HepG2 (cell line): Measurements from ENCODE around the gene B3GNT8. TPM values are rescaled to one million over a fixed set of nuclear protein-coding genes. Genes with fewer than 3 reads are reported as not detected.
A peak's percentile ranks its signal among the peaks of the same experiment; 100 is the strongest.

Source experiments
- ARNTL ChIP-seq: sonication (generic); formaldehyde crosslinking; IDR thresholded peaks from 2 replicates; pipeline ENCODE4 v1.4.0; 2020; ENCODE audit warnings: mild to moderate bottlenecking, missing genetic modification reagents
- CEBPG ChIP-seq: IDR thresholded peaks from 2 replicates; pipeline ENCODE4 v1.6.1; 2016
- CHCHD3 ChIP-seq: sonication (generic); formaldehyde crosslinking; IDR thresholded peaks from 2 replicates; pipeline ENCODE4 v1.8.0; 2022; ENCODE audit warnings: mild to moderate bottlenecking, missing genetic modification reagents, moderate library complexity
- KLF16 ChIP-seq, 2 experiments: sonication (generic) in 1 of 2; formaldehyde crosslinking in 1 of 2; IDR thresholded peaks; 2 replicates each; pipeline versions ENCODE4 v1.6.1 to v1.8.0; 2016 to 2023; ENCODE audit warnings: missing genetic modification reagents in 2 of 2, missing compliant biosample characterization in 1 of 2
- PAWR ChIP-seq: sonication (generic); formaldehyde crosslinking; IDR thresholded peaks from 2 replicates; pipeline ENCODE4 v1.4.0; 2020; ENCODE audit warnings: missing genetic modification reagents, mild to moderate bottlenecking, borderline replicate concordance
- PITX1 ChIP-seq: sonication (generic); formaldehyde crosslinking; IDR thresholded peaks from 2 replicates; pipeline ENCODE4 v1.5.1; 2020; ENCODE audit warnings: mild to moderate bottlenecking, missing genetic modification reagents
- SIN3A ChIP-seq: IDR thresholded peaks from 2 replicates; pipeline ENCODE4 v1.6.1; 2011; ENCODE audit warnings: low read depth, mild to moderate bottlenecking, control low read depth, low read length, borderline replicate concordance
- SRSF1 ChIP-seq: fragments of 200-400 bp; formaldehyde crosslinking; optimal IDR thresholded peaks from 2 replicates; pipeline ENCODE3; 2017; ENCODE audit warnings: mild to moderate bottlenecking, low read depth, low read length, moderate library complexity
- TFDP2 ChIP-seq: sonication (generic); formaldehyde crosslinking; IDR thresholded peaks from 2 replicates; pipeline ENCODE4 v1.4.0; 2020; ENCODE audit warnings: missing genetic modification reagents
- USF2 ChIP-seq, 2 experiments: sonication (generic) in 1 of 2; formaldehyde crosslinking in 1 of 2; IDR thresholded peaks; 2 replicates each; pipeline versions ENCODE4 v1.5.1 to v1.6.1; 2011 to 2020; ENCODE audit warnings: borderline replicate concordance in 1 of 2, low read depth in 1 of 2, low read length in 1 of 2, mild to moderate bottlenecking in 1 of 2, missing genetic modification reagents in 1 of 2, moderate library complexity in 1 of 2
- XRCC5 ChIP-seq: fragments of 200-400 bp; formaldehyde crosslinking; optimal IDR thresholded peaks from 2 replicates; pipeline ENCODE3; 2017; ENCODE audit warnings: mild to moderate bottlenecking, low read length
- ZBED4 ChIP-seq: sonication (generic); formaldehyde crosslinking; IDR thresholded peaks from 2 replicates; pipeline ENCODE4 v1.4.0; 2020; ENCODE audit warnings: missing genetic modification reagents, borderline replicate concordance
- ZBTB1 ChIP-seq: sonication (generic); formaldehyde crosslinking; IDR thresholded peaks from 2 replicates; pipeline ENCODE4 v1.4.0; 2020; ENCODE audit warnings: missing genetic modification reagents, borderline replicate concordance
- ZNF251 ChIP-seq: sonication (generic); formaldehyde crosslinking; IDR thresholded peaks from 2 replicates; pipeline ENCODE4 v1.9.0; 2021; ENCODE audit warnings: mild to moderate bottlenecking, missing genetic modification reagents
- ZNF614 ChIP-seq: IDR thresholded peaks from 2 replicates; pipeline ENCODE4 v1.6.1; 2018; ENCODE audit warnings: missing biosample characterization, missing genetic modification reagents, inconsistent platforms, borderline replicate concordance
- ZNF670 ChIP-seq: sonication (generic); formaldehyde crosslinking; IDR thresholded peaks from 2 replicates; pipeline ENCODE4 v1.8.0; 2022; ENCODE audit warnings: mild to moderate bottlenecking, missing genetic modification reagents, borderline replicate concordance
- ZSCAN30 ChIP-seq: sonication (generic); formaldehyde crosslinking; IDR thresholded peaks from 2 replicates; pipeline ENCODE4 v1.5.0; 2020; ENCODE audit warnings: mild to moderate bottlenecking, missing genetic modification reagents
- polyA plus RNA-seq, 8 experiments: library from polyadenylated mRNA; depleted of rRNA in 3 of 8; stranded (reverse) in 7 of 8; unstranded in 1 of 8; fragments of >200 nt; fragmentation: Illumina TruSeq in 4 of 8; extraction: Trizol in 4 of 8; gene quantifications; 2 replicates each; pipeline versions ENCODE4 v1.2.1 to v1.2.3, GENCODE V29; 2011 to 2016; ENCODE audit warnings: low read depth in 4 of 8, missing spikeins in 1 of 8, mixed read lengths in 1 of 8; ENCODE audit not compliant: insufficient read depth in 1 of 8
- total RNA-seq, 5 experiments: library from RNA; depleted of rRNA; stranded (reverse); fragments of >200 nt; fragmentation: Illumina TruSeq; extraction: Trizol; gene quantifications; 2 replicates each; pipeline ENCODE4 v1.2.3, GENCODE V29; 2016; ENCODE audit warnings: low read depth in 1 of 5

B3GNT8 gene
- total and polyA plus RNA-seq, 2 of the 13 experiments (the other 11 are each of a cell fraction or from before 2014, with no cell fraction given): 0.26 to 1.9 TPM

GRCh38 chr19:41409288-41409687, 17.9 kb downstream of the B3GNT8 start (continued):
- TF ChIP-seq ZNF614 (CRISPR knock-in tag): peak; percentile 66; the same call in 1 of the 2 replicates
- no peak for TF ChIP-seq ARNTL (CRISPR knock-in tag)
- peak; percentile 48; the same call in 1 of the 2 replicates for TF ChIP-seq ZBED4 (CRISPR knock-in tag)
- TF ChIP-seq SIN3A: no peak
- TF ChIP-seq ZBTB1 (CRISPR knock-in tag): no peak
- no peak for TF ChIP-seq PAWR
- no peak for TF ChIP-seq ZNF251 (CRISPR knock-in tag)
- TF ChIP-seq TFDP2 (CRISPR knock-in tag): no peak; the same call in 1 of the 2 replicates
- TF ChIP-seq PITX1 (CRISPR knock-in tag): peak; percentile 47; the same call in 1 of the 2 replicates
- no peak for TF ChIP-seq SRSF1
- no peak for TF ChIP-seq CEBPG (CRISPR knock-in tag)
- TF ChIP-seq ZSCAN30 (CRISPR knock-in tag): no peak
- TF ChIP-seq KLF16 (CRISPR knock-in tag; IDR thresholded peaks at IDR 0.05): no peak
- no peak for TF ChIP-seq CHCHD3
- TF ChIP-seq ZNF670 (CRISPR knock-in tag): no peak
- 0 out of 2 replicates have a peak, but pooled peaks have one; percentile 4 for TF ChIP-seq USF2 (IDR thresholded peaks at IDR 0.05; ENCODE audit: low read depth, low read length)
- TF ChIP-seq USF2 (CRISPR knock-in tag; IDR thresholded peaks at IDR 0.05; ENCODE audit: borderline replicate concordance): no peak; the same call in 1 of the 2 replicates
- peak; percentile 70 for TF ChIP-seq XRCC5
